SU-DHL-6 (cell line): ENCODE data around the gene CS.

Source experiments
- H2AFZ ChIP-seq: fragments of 200-600 bp; sonication (generic); 2 replicates; pipeline ENCODE4 v1.6.1; 2014; ENCODE audit warnings: low read depth, mild to moderate bottlenecking, moderate library complexity, mixed read lengths, antibody characterized with exemption, low read length; ENCODE audit not compliant: severe bottlenecking
- H3F3A ChIP-seq: fragments of 200-600 bp; shearing (Covaris generic); 2 replicates; pipeline ENCODE4 v1.6.0; 2016; ENCODE audit warnings: antibody characterized with exemption, mild to moderate bottlenecking; ENCODE audit not compliant: insufficient read depth
- H3K27ac ChIP-seq: fragments of 200-600 bp; sonication (generic); 2 replicates; pipeline ENCODE4 v1.5.1; 2016; ENCODE audit warnings: low read depth, mild to moderate bottlenecking, low read length, moderate library complexity, mixed read lengths
- H3K27me3 ChIP-seq: fragments of 200-600 bp; sonication (generic), shearing (Covaris generic); 2 replicates; pipeline ENCODE4 v1.6.0; 2014; ENCODE audit warnings: mild to moderate bottlenecking, low read length
- H3K36me3 ChIP-seq: fragments of 200-600 bp; sonication (generic); 2 replicates; pipeline ENCODE4 v1.6.1; 2014; ENCODE audit warnings: mild to moderate bottlenecking, low read length, mixed read lengths
- H3K4me2 ChIP-seq: fragments of 300-600, 200-600 bp; shearing (Covaris generic), sonication (generic); 2 replicates; pipeline ENCODE4 v1.6.0; 2014; ENCODE audit warnings: low read length, low read depth, mild to moderate bottlenecking; ENCODE audit not compliant: poor library complexity, severe bottlenecking
- H3K4me3 ChIP-seq: fragments of 200-600 bp; sonication (generic); 2 replicates; pipeline ENCODE4 v1.5.1; 2014; ENCODE audit warnings: antibody characterized with exemption, low read length, mild to moderate bottlenecking, mixed read lengths; ENCODE audit not compliant: insufficient read depth, poor library complexity, severe bottlenecking
- H3K79me2 ChIP-seq: fragments of 200-600 bp; sonication (generic); 2 replicates; pipeline ENCODE4 v1.6.1; 2014; ENCODE audit warnings: mild to moderate bottlenecking, low read length, moderate library complexity; ENCODE audit not compliant: insufficient read depth
- H3K9ac ChIP-seq: fragments of 200-600 bp; sonication (generic); 2 replicates; pipeline ENCODE4 v1.7.0; 2014; ENCODE audit warnings: mild to moderate bottlenecking, low read length
- H3K9me2 ChIP-seq: fragments of 200-600 bp; sonication (generic); replicated peaks from 2 replicates; pipeline ENCODE4 v1.6.1; 2014; ENCODE audit warnings: low read length; ENCODE audit not compliant: insufficient read depth
- H3K9me3 ChIP-seq: fragments of 200-600 bp; sonication (generic); 2 replicates; pipeline ENCODE4 v1.6.1; 2014; ENCODE audit warnings: low read length, mixed read lengths; ENCODE audit not compliant: insufficient read depth
- H4K20me1 ChIP-seq: fragments of 200-600 bp; sonication (generic); 2 replicates; pipeline ENCODE4 v1.6.1; 2014; ENCODE audit warnings: low read depth, mild to moderate bottlenecking, antibody characterized with exemption, low read length, moderate library complexity, mixed read lengths
- CTCF ChIP-seq: fragments of 200-600 bp; sonication (generic); IDR thresholded peaks from one replicate; pipeline ENCODE4 v1.5.1; 2017; ENCODE audit warnings: antibody characterized with exemption, mild to moderate bottlenecking, low read length, moderate library complexity; ENCODE audit not compliant: insufficient read depth, poor library complexity, severe bottlenecking
- EZH2phosphoT487 ChIP-seq: fragments of 200-600 bp; sonication (generic), shearing (Covaris generic); conservative IDR thresholded peaks from 2 replicates; pipeline ENCODE4 v1.6.1; 2018; ENCODE audit warnings: mild to moderate bottlenecking, antibody characterized with exemption, low read length, moderate library complexity, mixed read lengths

The CS gene

GRCh38 chr12:56234746-56235436 is 65.2 kb downstream of the CS start:
- Histone ChIP-seq H3K36me3 (no peaks in the 10 kb centered on the region), H3K9me3 (no peaks in the 10 kb centered on the region), H3K9me2 (no peaks in the 10 kb centered on the region), H3K9ac (no peak overlapping the region), H3F3A (peaks cover 6% of the 10 kb centered on the region; the same call in 1 of the 2 replicates), H2AFZ (no peak overlapping the region), H3K4me3 (no peak overlapping the region), H3K27ac (no peak overlapping the region), H4K20me1 (no peaks in the 10 kb centered on the region), H3K79me2 (no peaks in the 10 kb centered on the region), H3K27me3 (no peaks in the 10 kb centered on the region), H3K4me2 (no peak overlapping the region)
- TF ChIP-seq EZH2phosphoT487 (no peak), CTCF (no peak)

GRCh38 chr12:56231184-56231582 is 68.9 kb downstream of the CS start:
- H3K79me2 ChIP-seq, result no peaks in the 10 kb centered on the region
- H4K20me1 ChIP-seq, result no peaks in the 10 kb centered on the region
- no peak overlapping the region for H3K4me2 ChIP-seq
- H3K9ac ChIP-seq, result no peak overlapping the region
- no peaks in the 10 kb centered on the region for H3K9me3 ChIP-seq
- H3K36me3 ChIP-seq, result no peaks in the 10 kb centered on the region
- no peaks in the 10 kb centered on the region for H3K9me2 ChIP-seq
- TF ChIP-seq EZH2phosphoT487 (no peak), CTCF (no peak)
- H3K4me3 ChIP-seq, result no peak overlapping the region
- no peaks in the 10 kb centered on the region for H3K27me3 ChIP-seq
- H2AFZ ChIP-seq, result no peak overlapping the region
- no peak overlapping the region for H3K27ac ChIP-seq
- peaks cover 6% of the 10 kb centered on the region; the same call in 1 of the 2 replicates for H3F3A ChIP-seq

GRCh38 chr12:56230432-56231183 is 69.5 kb downstream of the CS start:
- no peaks in the 10 kb centered on the region for H3K36me3 ChIP-seq
- H3K9ac ChIP-seq, result no peak overlapping the region
- H2AFZ ChIP-seq, result no peak overlapping the region
- H3K27ac ChIP-seq, result no peak overlapping the region
- TF ChIP-seq CTCF (no peak), EZH2phosphoT487 (no peak)
- no peaks in the 10 kb centered on the region for H3K9me2 ChIP-seq
- peaks cover 6% of the 10 kb centered on the region; the same call in 1 of the 2 replicates for H3F3A ChIP-seq
- H3K27me3 ChIP-seq, result no peaks in the 10 kb centered on the region
- H3K79me2 ChIP-seq, result no peaks in the 10 kb centered on the region
- no peaks in the 10 kb centered on the region for H3K9me3 ChIP-seq
- H3K4me2 ChIP-seq, result no peak overlapping the region
- no peaks in the 10 kb centered on the region for H4K20me1 ChIP-seq
- no peak overlapping the region for H3K4me3 ChIP-seq
